ENCODE results near the gene TMEM63A.

Gene TMEM63A

GRCh38 chr1:225897595-225898514 is 15.7 kb upstream of the TMEM63A start:
- H3K79me2 ChIP-seq (ENCODE audit: insufficient read depth, low read depth), result no peaks in the 10 kb centered on the region
- no peak overlapping the region for H3K4me3 ChIP-seq (IDR thresholded peaks at IDR 0.05; ENCODE audit: insufficient read depth, low read depth, low read length)
- H3K27ac ChIP-seq, result peak overlapping the region; percentile 39; the same call in 1 of the 2 replicates
- H3K4me2 ChIP-seq, result peak overlapping the region; percentile 87
- H4K20me1 ChIP-seq (ENCODE audit: insufficient read depth), result no peaks in the 10 kb centered on the region
- TF ChIP-seq CTCF (conservative IDR thresholded peaks at IDR 0.05; ENCODE audit: low read depth, low read length), result no peak
- peaks cover 44% of the 10 kb centered on the region for H3K4me1 ChIP-seq (ENCODE audit: low read depth, poor library complexity, severe bottlenecking)
- no peak overlapping the region for H3K9ac ChIP-seq
- H3K27me3 ChIP-seq (ENCODE audit: insufficient read depth, low read depth), result no peaks in the 10 kb centered on the region
- H2AFZ ChIP-seq (ENCODE audit: low read depth), result peak overlapping the region; percentile 22; the same call in 1 of the 2 replicates
- H3K36me3 ChIP-seq (ENCODE audit: insufficient read depth), result no peaks in the 10 kb centered on the region

GRCh38 chr1:225896937-225897549 is 14.9 kb upstream of the TMEM63A start:
- H3K27ac ChIP-seq, result peak overlapping the region; percentile 39; the same call in 1 of the 2 replicates
- peak overlapping the region; percentile 22; the same call in 1 of the 2 replicates for H2AFZ ChIP-seq (ENCODE audit: low read depth)
- peak overlapping the region; percentile 5; the same call in 1 of the 2 replicates for H3K9ac ChIP-seq
- H3K4me3 ChIP-seq (IDR thresholded peaks at IDR 0.05; ENCODE audit: insufficient read depth, low read depth, low read length), result peak overlapping the region; percentile 13
- peaks cover 44% of the 10 kb centered on the region for H3K4me1 ChIP-seq (ENCODE audit: low read depth, poor library complexity, severe bottlenecking)
- H3K27me3 ChIP-seq (ENCODE audit: insufficient read depth, low read depth), result no peaks in the 10 kb centered on the region
- peak overlapping the region; percentile 87 for H3K4me2 ChIP-seq
- H4K20me1 ChIP-seq (ENCODE audit: insufficient read depth), result no peaks in the 10 kb centered on the region
- no peaks in the 10 kb centered on the region for H3K79me2 ChIP-seq (ENCODE audit: insufficient read depth, low read depth)
- TF ChIP-seq CTCF (conservative IDR thresholded peaks at IDR 0.05; ENCODE audit: low read depth, low read length), result no peak
- H3K36me3 ChIP-seq (ENCODE audit: insufficient read depth), result no peaks in the 10 kb centered on the region

- H3K9ac ChIP-seq, result peak overlapping the region; percentile 5; the same call in 1 of the 2 replicates
- peak overlapping the region; percentile 39; the same call in 1 of the 2 replicates for H3K27ac ChIP-seq
- peak overlapping the region; percentile 87 for H3K4me2 ChIP-seq
- no peaks in the 10 kb centered on the region for H3K79me2 ChIP-seq (ENCODE audit: insufficient read depth, low read depth)
- H3K4me3 ChIP-seq (IDR thresholded peaks at IDR 0.05; ENCODE audit: insufficient read depth, low read depth, low read length), result peak overlapping the region; percentile 13
- no peaks in the 10 kb centered on the region for H3K27me3 ChIP-seq (ENCODE audit: insufficient read depth, low read depth)
- peaks cover 44% of the 10 kb centered on the region for H3K4me1 ChIP-seq (ENCODE audit: low read depth, poor library complexity, severe bottlenecking)
- H4K20me1 ChIP-seq (ENCODE audit: insufficient read depth), result no peaks in the 10 kb centered on the region
- H3K36me3 ChIP-seq (ENCODE audit: insufficient read depth), result no peaks in the 10 kb centered on the region
- H2AFZ ChIP-seq (ENCODE audit: low read depth), result no peak overlapping the region
- no peak for TF ChIP-seq CTCF (conservative IDR thresholded peaks at IDR 0.05; ENCODE audit: low read depth, low read length)
These were observed 14.3 kb upstream of the TMEM63A start for GRCh38 chr1:225896494-225896893.

- Histone ChIP-seq H4K20me1 (ENCODE audit: insufficient read depth) (no peaks in the 10 kb centered on the region), H3K27me3 (ENCODE audit: insufficient read depth, low read depth) (no peaks in the 10 kb centered on the region), H3K4me1 (ENCODE audit: low read depth, poor library complexity, severe bottlenecking) (peaks cover 26% of the 10 kb centered on the region), H3K4me2 (no peak overlapping the region), H2AFZ (ENCODE audit: low read depth) (no peak overlapping the region), H3K9ac (no peak overlapping the region), H3K36me3 (ENCODE audit: insufficient read depth) (no peaks in the 10 kb centered on the region), H3K4me3 (IDR thresholded peaks at IDR 0.05; ENCODE audit: insufficient read depth, low read depth, low read length) (no peak overlapping the region), H3K79me2 (ENCODE audit: insufficient read depth, low read depth) (no peaks in the 10 kb centered on the region), H3K27ac (no peak overlapping the region)
- no peak for TF ChIP-seq CTCF (conservative IDR thresholded peaks at IDR 0.05; ENCODE audit: low read depth, low read length)
These were observed 10.1 kb upstream of the TMEM63A start for GRCh38 chr1:225892307-225892706.
